Esophagus squamous epithelium (tissue), 4 donors: Measurements from ENCODE around the gene FAM120B.

Source experiments
- CTCF ChIP-seq, 6 experiments: fragments of 450-650 bp in 4 of 6; fragments of 200-600 bp in 2 of 6; sonication (generic) in 2 of 6; IDR thresholded peaks; one replicate each; pipeline ENCODE4 v1.5.1; 2016 to 2019; ENCODE audit warnings: antibody characterized with exemption in 6 of 6, mild to moderate bottlenecking in 4 of 6, moderate library complexity in 4 of 6
- POLR2A ChIP-seq, 4 donors: fragments of 450-650 bp; IDR thresholded peaks; one replicate each; pipeline ENCODE4 v1.6.1; 2017; ENCODE audit warnings: antibody characterized with exemption in 4 of 4, mild to moderate bottlenecking in 4 of 4, moderate library complexity in 3 of 4

- no peak for TF ChIP-seq POLR2A (IDR thresholded peaks at IDR 0.05)
- no peak for TF ChIP-seq CTCF (IDR thresholded peaks at IDR 0.05)
Observed at GRCh38 chr6:170292111-170292406, 14.5 kb upstream of the FAM120B start.
